CD4-positive, alpha-beta T cell treated with Interleukin-6 at 100 ng/mL for 8 hours (primary cell): Measurements from ENCODE around the gene TBCC.

Source experiments
- DNase-seq: peaks from one replicate; pipeline ENCODE4 v3.0.0-alpha.2; 2020; ENCODE audit warnings: mixed read lengths, low spot score

Gene TBCC

GRCh38 chr6:42745640-42746462, at the start of gene TBCC:
Gene TBCC, minus strand, starts transcription at chr6:42746103. Its CDS starts 30 bp downstream, at chr6:42746073.
- peak; percentile 98 for DNase-seq

GRCh38 chr6:42795651-42796050, 49.7 kb upstream of the TBCC start:
- DNase-seq, result no peak

- no peak for DNase-seq
These were observed 45.9 kb upstream of the TBCC start for GRCh38 chr6:42791706-42792320.

- no peak for DNase-seq
These were observed 44.8 kb upstream of the TBCC start for GRCh38 chr6:42790549-42791181.

GRCh38 chr6:42788671-42789070, 42.8 kb upstream of the TBCC start:
- no peak for DNase-seq

- no peak for DNase-seq
These were observed 41.2 kb upstream of the TBCC start for GRCh38 chr6:42787063-42787472.

- no peak for DNase-seq
These were observed 40.7 kb upstream of the TBCC start for GRCh38 chr6:42786525-42786985.

GRCh38 chr6:42784717-42785498, 39.0 kb upstream of the TBCC start:
- no peak for DNase-seq

- DNase-seq, result peak; percentile 35
These were observed 38.2 kb upstream of the TBCC start for GRCh38 chr6:42783876-42784642.

- peak; percentile 70 for DNase-seq
These were observed 37.4 kb upstream of the TBCC start for GRCh38 chr6:42783177-42783875.

- DNase-seq, result peak; percentile 80
These were observed 36.8 kb upstream of the TBCC start for GRCh38 chr6:42782689-42783176.

GRCh38 chr6:42781796-42782688, 36.1 kb upstream of the TBCC start, which contains the start of gene BICRAL:
Gene BICRAL, plus strand, starts transcription at chr6:42782052. Its CDS starts 39,971 bp downstream, at chr6:42822023.
- DNase-seq, result peak; percentile 69

- DNase-seq, result peak; percentile 29
These were observed 35.6 kb upstream of the TBCC start for GRCh38 chr6:42781546-42781795.

GRCh38 chr6:42779521-42779920, 33.6 kb upstream of the TBCC start:
- no peak for DNase-seq

- no peak for DNase-seq
These were observed 32.2 kb upstream of the TBCC start for GRCh38 chr6:42778122-42778521.

- no peak for DNase-seq
These were observed 31.4 kb upstream of the TBCC start for GRCh38 chr6:42777126-42777822.

GRCh38 chr6:42774821-42775487, 29.1 kb upstream of the TBCC start:
- peak; percentile 60 for DNase-seq

GRCh38 chr6:42774201-42774600, 28.3 kb upstream of the TBCC start:
- DNase-seq, result peak; percentile 27

- peak; percentile 49 for DNase-seq
These were observed 25.8 kb upstream of the TBCC start for GRCh38 chr6:42771741-42772100.
